CD4-positive, alpha-beta T cell treated with Interleukin-6 for 4 hours (primary cell): Measurements from ENCODE around the gene CXCL1.

Experiments used
- DNase-seq: peaks from one replicate; pipeline ENCODE4 v3.0.0-alpha.2; 2020; ENCODE audit warnings: mixed read lengths

Gene CXCL1

DNA sequence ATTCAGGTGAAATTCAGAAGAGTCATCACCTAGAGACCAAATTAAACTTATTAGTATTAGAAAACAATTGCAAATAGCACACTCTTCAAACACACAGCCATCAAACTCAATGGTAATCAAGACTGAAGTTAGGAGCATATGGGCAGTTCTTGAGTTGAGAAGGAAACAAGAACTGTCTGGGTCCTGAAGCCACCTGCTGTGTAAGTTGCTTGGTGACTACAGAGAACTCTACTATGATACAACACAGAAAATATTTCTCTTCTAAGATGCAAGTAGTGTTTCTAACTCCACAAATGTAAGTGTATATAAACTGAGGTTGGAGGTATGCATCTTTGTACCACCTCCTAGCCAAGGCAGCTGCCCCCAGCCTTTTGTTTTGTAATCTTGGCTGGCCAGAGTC lies 16.4 kb upstream of the CXCL1 start:
- DNase-seq = no peak

DNA sequence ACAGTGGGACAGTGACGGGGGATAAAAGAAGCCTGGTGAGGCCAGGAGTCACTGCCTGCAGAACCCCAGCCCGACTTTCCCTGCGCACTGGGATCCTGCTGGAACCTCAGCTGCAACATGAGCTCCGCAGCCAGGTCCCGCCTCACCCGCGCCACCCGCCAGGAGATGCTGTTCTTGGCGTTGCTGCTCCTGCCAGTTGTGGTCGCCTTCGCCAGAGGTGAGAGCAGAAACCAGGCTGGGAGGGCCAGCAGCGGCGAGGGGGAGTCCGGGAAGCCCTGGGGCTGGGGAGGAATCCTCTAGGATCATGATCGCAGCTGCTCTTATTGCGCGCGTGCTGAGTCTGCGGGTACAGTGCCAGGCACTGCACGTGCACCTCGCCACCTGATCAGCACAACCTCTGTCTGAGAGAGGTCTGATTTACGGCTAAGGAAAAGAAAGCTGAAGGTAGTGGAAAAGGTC lies 15.9 kb upstream of the CXCL1 start, which contains the start of gene PF4V1:
PF4V1 (plus strand) TSS at position 51 of the 459 bp plus-strand sequence; CDS start at position 118, 67 bp downstream.
- DNase-seq = no peak

DNA sequence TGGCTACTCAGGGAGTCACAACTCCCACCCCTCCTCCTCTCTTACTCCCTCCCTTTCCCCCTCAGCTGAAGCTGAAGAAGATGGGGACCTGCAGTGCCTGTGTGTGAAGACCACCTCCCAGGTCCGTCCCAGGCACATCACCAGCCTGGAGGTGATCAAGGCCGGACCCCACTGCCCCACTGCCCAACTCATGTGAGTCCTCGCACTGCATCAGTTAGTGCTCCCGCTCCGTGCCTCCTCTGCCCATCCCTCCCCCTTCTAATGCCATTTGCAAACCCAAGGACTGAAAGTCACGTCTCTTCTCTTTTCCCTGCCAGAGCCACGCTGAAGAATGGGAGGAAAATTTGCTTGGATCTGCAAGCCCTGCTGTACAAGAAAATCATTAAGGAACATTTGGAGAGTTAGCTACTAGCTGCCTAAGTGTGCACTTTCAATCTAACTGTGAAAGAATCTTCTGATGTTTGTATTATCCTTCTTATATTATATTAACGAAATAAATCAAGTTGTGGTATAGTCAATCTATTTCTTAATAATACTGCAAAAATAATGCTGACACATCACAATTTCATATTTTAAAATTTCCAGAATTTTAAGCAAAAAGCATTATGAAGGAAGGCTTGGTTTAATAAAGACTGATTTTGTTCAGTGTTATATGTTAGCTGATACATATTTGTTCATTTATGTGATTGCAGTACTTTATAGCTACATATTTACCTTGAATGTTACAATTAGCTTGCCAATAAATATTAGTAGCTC lies 15.3 kb upstream of the CXCL1 start:
- DNase-seq = no peak

DNA sequence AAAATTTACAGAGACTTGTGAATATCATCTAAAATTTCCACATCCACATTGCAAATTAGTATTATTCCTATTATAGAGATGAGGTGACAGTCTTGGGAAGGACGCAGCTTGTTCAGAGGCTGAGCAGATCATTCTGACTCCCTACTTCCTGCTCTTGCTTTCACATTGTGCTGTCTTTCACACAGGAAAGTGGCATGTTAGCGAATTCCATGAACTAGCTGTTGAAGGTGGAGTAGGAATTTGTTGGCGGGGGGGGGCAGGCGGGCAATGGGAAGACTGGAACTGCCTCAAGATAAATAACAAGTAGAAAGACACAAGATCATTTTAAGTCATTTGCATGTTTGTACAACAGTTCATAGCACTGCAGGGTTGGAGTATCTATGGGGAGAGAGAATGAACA lies 13.8 kb upstream of the CXCL1 start:
- DNase-seq = no peak

DNA sequence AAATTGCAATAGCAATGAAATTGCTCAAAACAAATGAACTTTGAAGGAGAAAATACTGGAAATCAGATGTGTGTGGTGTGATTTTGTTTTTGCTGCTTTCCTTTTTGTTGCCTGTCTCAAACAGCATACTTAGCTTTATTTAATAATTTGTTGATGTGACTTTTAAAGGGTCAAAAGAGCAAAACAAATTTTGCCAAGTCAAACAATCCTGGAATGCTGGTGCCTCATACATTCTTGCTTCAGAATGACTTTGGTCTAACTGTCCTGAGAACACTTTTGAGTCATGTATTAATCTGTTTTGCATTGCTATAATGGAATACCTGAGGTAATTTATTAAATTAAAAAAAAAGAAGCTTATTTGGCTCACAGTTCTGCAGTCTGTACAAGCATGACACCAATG lies 12.7 kb upstream of the CXCL1 start:
- DNase-seq = no peak

DNA sequence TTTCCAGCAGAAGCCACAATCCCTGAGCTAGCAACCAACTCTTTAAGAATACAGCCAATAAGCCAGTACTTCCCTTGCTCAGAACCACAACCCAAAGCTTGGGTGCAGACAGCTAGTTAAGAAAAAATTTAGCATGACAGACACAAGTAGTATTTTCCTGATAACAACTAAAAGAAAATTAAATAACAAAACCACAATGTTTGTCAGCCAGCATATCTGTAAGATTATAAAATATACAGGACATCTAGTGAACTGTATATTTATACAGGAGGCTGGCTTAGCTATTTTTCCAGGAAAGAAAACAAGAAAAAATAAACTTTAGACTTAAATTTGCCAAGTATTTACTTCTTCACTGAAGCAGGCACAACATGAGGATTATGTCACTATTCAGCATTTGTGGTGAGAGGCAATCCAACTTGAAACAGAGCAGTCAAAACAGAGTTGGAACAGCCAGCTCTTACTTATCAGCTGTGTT lies 9.5 kb upstream of the CXCL1 start:
- DNase-seq = no peak

DNA sequence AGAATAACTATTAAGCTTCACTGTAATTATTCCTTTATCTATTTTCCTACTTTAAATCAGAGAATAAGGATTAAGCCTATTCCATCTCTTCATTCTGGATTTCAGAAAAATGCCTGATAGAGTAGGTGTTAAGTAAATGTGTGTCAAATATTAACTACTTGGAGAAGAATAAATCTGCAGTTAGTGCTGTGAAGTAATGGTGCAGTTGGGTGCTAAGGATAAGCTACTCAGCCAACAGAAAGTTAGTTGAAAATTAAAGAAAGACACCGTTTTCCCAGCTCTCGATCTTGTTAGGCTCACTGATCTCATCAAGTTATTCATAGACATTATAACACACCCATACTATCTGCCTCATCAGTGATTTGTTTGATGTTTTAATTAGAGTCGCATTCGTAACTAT lies 9.0 kb upstream of the CXCL1 start:
- DNase-seq = no peak

DNA sequence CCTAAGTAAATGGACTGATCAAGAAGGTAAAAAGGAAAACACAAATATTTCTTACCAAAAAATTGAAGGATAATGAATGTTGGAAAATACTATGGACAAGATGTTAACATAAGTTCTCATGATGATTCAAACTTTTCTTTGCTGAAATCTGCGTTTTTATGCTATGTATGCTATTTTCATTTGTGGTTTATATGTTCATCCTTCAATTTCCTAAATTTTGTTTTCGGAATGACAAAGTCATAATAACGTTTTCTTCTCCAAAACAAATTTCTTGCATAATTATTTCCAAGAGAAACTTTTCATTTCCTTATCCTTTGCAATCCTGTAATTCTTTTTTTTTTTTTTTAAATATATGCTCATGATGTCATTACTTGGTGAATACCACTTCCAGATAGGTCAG lies 8.3 kb upstream of the CXCL1 start:
- no peak for DNase-seq

DNA sequence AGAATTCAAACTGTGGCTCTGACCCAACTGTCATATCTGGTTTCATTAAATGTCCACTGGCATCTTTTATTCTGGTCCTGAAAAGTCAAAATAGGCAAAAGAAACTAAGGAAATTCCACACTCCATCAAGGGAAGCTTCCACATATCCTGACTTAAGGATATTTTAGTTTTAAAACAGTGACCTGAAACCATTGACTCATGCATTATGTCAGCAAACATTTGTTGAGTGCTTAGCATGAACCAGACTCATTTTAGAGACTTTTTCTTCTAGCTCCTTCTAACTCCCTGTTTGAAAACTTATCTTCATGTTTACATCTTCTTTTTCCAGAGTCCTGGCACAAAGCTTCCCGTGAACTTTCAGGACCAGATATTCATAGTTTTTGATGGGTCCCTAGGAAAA lies 6.9 kb upstream of the CXCL1 start:
- no peak for DNase-seq

DNA sequence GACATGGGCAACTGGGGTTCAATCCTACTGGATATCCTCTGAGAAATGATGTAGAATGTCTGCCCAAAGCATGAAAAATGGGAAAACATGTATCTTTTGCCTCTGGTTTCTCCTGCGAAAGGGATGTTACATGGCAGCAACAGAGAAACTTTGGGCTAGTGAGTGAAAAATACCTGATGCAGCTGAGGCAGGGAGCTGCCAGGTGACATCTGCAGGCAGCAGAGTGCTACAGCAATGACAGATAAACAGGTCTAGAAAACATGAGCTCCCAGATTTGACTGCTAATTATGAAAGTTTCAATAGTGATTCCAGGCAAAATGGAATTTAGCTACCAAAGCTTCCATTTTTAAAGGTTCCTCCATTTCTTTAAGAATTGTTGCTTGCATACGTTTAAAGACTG lies 4.8 kb upstream of the CXCL1 start:
- DNase-seq = no peak

DNA sequence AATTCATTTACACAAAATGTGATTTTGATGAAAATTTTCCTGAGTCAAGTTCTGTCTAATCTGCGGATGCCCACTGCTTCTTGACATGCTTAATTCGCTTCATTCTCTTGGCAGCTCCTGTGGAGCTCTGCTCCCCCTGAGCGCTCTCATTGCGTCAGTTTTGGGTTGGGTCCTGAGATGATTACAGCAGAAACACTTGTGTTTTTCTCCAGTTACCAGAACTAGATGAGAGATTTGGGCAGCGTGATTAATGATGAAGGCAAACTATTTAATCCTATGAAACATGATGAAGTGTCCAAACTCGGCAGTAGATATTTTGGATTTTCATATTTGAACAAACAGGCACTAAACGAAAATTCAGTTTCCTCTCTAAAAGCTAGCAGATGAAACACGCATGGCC lies 4.2 kb upstream of the CXCL1 start:
- no peak for DNase-seq

DNA sequence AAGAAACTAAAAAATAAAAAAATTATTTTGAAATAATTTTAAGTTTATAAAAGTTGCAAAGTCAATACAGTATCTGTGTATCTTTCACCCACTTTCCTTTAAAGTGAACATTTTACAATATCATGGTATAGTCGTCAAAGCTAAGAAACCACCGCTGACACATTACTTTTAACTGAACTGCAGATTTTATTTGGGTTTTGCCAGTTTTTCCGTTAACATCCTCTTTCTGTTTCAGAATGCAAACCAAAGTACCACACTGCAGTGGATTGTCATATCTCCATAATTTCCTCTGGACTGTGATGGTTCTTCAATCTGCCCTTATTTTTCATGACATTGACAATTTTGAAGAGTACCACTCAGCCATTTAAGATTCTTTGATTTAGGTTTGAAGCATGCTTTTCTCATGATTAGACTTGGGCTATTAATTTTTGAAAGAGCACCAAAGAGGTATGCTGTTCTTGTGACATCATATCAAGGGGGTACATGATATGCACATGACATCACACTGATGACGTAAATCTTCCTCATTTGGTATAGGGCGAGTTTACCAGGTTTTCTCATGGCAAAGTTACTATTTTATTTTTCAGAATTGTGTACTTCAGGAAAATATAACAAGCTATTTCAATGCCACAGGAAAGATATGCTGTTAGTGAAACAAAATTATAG lies 3.6 kb upstream of the CXCL1 start:
- no peak for DNase-seq

DNA sequence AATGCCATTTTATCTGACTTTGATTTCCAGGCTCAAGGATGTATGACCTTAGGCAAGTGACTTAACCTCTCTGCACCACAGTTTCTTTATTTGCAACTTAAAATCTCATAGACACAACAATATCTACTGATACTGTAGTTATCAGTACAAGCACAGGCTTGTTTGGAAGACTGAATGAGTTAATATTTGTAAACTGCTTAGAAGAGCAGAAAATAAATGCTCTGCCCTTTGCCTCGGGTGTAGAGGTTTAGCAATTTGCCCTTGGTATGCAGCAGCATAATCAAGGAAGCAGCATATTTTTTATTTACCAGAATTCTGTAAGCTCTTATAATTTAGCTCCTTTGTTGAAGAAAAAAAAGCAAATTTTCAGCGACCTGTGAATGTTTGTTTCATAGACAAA lies 2.9 kb upstream of the CXCL1 start:
- no peak for DNase-seq

DNA sequence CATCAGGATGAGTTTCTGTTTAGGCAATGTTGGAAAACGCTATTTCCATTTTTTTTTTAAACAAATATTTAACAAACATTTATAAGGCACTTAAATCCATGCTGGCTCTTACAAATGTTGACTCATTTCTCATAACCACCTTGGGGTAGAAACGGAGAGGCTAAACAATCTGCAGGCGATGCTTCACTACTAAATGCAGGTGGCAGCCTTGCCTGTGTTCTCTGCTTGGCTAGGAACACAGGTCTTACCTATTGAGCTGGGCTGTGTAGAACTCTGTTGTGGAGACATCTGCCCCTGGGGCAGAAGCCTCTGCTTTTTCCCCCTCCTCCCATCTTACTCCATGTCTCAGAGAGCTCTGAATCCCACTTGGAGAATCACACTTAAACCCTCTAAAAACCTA lies 1.4 kb upstream of the CXCL1 start:
- DNase-seq = no peak

DNA sequence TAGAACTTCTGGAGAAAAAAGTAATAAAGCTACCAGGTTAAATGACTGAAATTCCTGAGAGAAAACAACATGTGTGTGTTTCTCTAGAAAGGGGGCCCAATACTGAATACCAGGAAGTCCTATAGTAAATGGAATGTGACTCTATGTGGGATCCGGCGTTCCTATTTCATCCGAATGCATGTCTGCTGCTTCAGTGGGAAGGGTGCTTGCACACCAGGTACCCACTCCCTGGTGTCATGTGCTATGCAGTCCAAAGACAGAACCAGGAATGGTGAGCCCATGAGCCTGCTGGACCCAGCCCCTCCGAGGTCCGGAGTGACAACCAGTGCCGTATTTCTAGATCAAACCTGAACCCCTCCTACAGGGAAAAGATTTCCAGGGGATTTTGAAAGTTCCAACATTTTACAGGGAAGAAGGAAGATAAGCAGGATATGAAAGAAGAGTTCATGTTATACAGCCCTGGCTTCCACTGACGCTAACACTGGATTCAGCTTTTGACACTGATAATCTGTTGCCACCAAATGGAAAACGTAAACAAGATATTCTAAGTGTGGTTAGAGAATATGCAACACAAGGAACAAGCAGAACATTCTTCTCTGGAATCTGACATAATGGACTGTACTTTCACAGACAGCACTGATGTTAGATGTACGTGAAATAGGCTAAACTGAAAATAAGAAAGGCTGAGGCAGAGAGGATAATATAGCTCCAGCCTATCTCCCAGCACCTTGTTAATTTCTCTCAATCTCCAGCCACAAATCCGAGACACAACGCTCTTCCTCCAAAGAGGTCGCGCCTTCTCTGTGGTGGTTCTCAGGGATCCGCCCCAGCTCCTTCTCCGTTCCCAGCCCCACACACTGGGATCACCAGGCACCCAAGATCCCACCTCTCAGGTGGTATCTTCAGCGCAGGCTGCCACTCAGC lies 725 bp upstream of the CXCL1 start:
- no peak for DNase-seq

DNA sequence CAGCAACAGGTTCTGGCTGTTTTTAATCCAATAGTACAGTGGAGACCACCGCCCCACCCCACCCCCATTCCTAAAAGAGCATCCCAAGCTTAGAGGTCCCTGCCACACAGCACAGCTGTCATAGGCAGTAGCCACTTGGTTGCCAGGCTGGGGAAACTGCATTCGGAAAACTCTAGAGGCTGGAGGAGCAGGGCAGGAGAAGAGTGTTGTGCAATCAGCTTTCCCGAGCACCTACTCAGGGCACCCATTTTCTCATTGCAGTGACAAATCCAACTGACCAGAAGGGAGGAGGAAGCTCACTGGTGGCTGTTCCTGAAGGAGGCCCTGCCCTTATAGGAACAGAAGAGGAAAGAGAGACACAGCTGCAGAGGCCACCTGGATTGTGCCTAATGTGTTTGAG lies 1.1 kb downstream of the CXCL1 start:
- no peak for DNase-seq

DNA sequence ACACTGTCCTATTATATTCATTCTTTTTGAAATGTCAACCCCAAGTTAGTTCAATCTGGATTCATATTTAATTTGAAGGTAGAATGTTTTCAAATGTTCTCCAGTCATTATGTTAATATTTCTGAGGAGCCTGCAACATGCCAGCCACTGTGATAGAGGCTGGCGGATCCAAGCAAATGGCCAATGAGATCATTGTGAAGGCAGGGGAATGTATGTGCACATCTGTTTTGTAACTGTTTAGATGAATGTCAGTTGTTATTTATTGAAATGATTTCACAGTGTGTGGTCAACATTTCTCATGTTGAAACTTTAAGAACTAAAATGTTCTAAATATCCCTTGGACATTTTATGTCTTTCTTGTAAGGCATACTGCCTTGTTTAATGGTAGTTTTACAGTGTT lies 1.6 kb downstream of the CXCL1 start:
- no peak for DNase-seq

DNA sequence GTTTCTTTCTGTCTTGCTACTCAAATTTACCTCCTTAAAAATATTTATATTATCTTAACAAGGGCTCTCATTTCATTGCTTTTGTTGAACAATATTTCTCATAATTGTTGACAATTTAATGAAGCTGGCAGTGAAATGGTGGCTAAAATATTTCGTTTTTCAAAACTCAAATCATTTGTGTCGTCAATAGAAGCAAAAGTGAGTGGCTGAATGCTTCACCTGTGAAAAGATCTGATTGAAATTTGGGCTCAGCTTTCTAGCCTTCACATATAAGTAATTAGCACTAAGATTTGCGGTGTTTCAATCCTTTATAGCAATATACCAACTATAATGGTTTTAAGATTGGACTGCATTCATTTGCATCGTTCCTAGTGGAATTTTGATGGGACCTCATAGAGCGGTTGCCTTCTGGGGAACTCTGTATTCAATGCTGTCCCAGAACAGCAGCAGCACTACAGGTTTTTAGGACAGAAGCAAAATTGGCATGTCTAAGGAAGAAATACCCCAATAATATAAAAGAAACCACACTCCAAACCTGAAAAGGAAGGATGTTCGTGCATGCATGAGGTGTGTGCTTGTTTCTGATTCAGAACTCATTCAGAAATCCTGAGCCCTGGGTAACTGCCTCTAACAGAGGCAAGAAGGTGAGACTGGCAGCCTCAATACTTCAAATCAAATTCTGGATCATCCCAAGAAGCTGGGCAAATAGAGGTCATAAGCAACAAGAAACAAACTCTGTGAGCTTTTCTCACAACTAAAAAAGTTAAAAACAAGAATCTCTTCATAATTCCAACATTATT lies 2.5 kb downstream of the CXCL1 start:
- DNase-seq = no peak

DNA sequence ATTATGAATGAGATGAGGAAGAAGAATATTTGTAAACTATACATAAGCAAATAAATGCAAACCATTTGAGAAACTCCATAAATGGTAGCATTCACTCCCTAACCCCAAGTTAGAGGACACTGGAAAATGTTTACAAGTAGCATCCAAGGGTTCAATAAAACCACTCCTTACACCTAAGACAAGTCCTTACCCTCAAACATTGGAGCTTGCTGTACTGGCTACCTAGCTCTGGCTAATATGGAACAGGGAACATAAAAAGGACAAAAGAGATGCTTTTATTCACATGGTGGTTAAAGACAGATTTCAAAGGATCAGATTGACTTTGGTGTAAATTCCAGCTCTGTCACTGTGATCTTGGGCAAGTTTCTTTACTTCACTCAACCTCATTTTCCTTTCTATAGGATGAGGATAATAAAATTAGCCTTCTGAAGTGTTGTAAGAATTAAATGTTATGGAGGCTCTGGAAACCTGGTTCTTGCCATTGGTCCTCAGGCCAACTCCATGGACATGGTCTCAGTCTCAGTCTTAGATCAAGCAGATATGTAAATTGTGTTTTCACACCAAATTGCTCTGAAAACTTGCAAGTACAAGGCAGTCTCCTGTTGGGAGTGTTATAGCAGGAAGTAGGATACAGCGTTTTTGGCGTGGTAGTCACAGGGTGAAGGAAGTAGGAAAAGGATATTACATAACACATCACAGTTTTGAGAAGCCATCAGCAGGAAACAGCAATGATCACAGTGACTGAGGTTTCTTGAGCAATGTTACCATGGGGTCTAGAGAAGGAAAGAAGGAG lies 3.3 kb downstream of the CXCL1 start:
- no peak for DNase-seq

DNA sequence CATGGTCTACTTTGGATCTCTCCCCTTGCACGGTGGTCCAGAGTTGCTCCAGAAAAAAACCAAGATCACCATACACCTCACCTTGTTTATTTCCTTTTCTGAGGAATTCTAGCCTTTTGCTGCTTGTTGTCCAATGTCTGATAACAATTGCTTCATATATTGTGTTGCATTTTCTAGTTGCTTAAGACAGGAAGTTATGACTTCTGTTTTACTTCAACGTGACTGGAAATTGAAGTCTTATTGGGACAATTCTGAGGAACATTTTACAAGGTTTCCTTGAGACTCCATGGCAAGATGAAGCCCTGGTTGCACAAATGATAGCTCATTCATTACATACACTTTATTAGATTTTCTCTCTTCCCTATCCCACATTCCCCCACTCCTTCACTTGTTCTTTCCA lies 5.2 kb downstream of the CXCL1 start:
- no peak for DNase-seq

DNA sequence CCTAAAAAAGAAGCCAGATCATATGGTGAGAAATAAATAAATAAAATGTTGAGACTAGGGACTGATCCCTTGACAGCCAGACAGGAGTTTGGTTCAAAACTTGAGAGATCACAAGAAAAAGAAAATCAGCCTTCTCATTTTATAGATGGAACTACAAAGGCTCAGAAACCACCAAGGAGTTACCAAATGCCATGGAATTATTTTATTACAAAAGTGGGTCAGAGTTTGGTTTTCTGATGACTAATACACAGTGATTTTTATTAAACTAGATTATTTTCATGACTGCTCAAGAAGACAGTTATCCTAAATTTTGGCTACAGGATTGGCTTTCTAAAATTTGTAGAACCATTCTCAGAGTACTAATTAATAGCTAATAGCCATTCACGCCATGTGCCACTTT lies 6.2 kb downstream of the CXCL1 start:
- DNase-seq = no peak

DNA sequence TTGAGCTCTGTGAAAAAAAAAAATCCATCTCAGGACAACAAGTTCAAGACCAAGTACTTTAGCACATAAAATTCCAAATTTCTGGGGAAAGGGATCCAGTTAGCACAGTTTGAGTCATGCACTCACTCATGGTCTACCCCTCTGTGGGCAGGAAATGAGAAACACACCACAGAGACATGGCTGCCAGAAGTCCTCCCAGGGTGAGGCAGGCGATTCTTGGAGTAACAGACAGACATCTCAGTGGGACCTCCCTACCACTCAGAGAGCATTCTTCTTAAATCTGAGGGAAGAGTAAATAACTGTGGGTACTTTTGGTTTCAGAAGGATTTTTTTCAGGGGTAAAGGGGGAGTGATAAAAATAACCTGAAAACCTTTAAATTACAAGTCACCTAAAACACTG lies 14.1 kb downstream of the CXCL1 start:
- DNase-seq = no peak
